GM12878 (cell line): ENCODE measurements around the gene RPL29. TPM values are rescaled to one million over a fixed set of nuclear protein-coding genes. Genes with fewer than 3 reads are reported as not detected.

Source experiments
- ATAC-seq: fragments of 200-7000 bp; cut with Tn5 transposase; 3 replicates; pipeline ENCODE4 v1.9.1; 2020; ENCODE audit warnings: mild to moderate bottlenecking, moderate library complexity
- BruUV-seq: library from RNA; stranded (reverse); fragments of 400-500 nt; replicated peaks from 2 replicates; lab custom pipeline; 2021; lab: Mats Ljungman, UMichigan
- CTCF ChIA-PET: fragments of 300-600 bp; sonication (Branson Sonifier 250); formaldehyde crosslinking; extraction: SDS; loops from one replicate; lab custom pipeline; 2021; ENCODE audit warnings: inconsistent platforms; lab: Yijun Ruan, JAX
- POLR2A ChIA-PET: fragments of 350-600 bp; formaldehyde crosslinking; extraction: SDS; loops from one replicate; lab custom pipeline; 2021; ENCODE audit warnings: inconsistent platforms; lab: Charles Lee
- RAD21 ChIA-PET: fragments of 300-600 bp; sonication (Branson Sonifier 250); formaldehyde crosslinking; loops from one replicate; lab custom pipeline; 2023; ENCODE audit warnings: antibody characterized with exemption; ENCODE audit not compliant: unreplicated experiment; lab: Charles Lee
- SMC1A ChIA-PET: fragments of 300-600 bp; sonication (Branson Sonifier 250); formaldehyde crosslinking; loops from one replicate; lab custom pipeline; 2023; ENCODE audit not compliant: unreplicated experiment, uncharacterized antibody; lab: Charles Lee
- DNase-seq: peaks from one replicate; pipeline ENCODE4 v3.0.0-alpha.2; 2011; ENCODE audit warnings: low read depth, low spot score
- FAIRE-seq: peaks from 3 replicates; lab custom pipeline; 2011; peaks lifted over from hg19 to GRCh38; lab: Jason Lieb, UNC
- H2AFZ ChIP-seq: 2 replicates; pipeline ENCODE4 v1.6.0; 2011; ENCODE audit warnings: low read depth, low read length, control low read depth; ENCODE audit not compliant: control insufficient read depth
- H3K27ac ChIP-seq: 2 replicates; pipeline ENCODE4 v1.5.1; 2011; ENCODE audit warnings: control low read depth; ENCODE audit not compliant: control insufficient read depth, insufficient read depth
- H3K27me3 ChIP-seq, 2 experiments: replicated peaks in 1 of 2; 2 replicates each; pipeline versions ENCODE4 v1.6.0 to v1.6.1; 2011; ENCODE audit warnings: low read length in 1 of 2; ENCODE audit not compliant: control insufficient read depth in 2 of 2, insufficient read depth in 2 of 2
- H3K36me3 ChIP-seq, 2 experiments: 2 replicates each; pipeline ENCODE4 v1.5.1; 2011; ENCODE audit warnings: low read length in 1 of 2; ENCODE audit not compliant: control insufficient read depth in 2 of 2, insufficient read depth in 2 of 2
- H3K4me1 ChIP-seq: 2 replicates; pipeline ENCODE4 v1.6.1; 2011; ENCODE audit warnings: mild to moderate bottlenecking, low read length, moderate library complexity, mixed read lengths; ENCODE audit not compliant: control insufficient read depth, insufficient read depth
- H3K4me2 ChIP-seq: 2 replicates; pipeline ENCODE4 v1.6.0; 2011; ENCODE audit warnings: control low read depth; ENCODE audit not compliant: control insufficient read depth, insufficient read depth
- H3K4me3 ChIP-seq: fragments of 200-600 bp; sonication (generic); 2 replicates; pipeline ENCODE4 v1.5.1; 2016
- H3K79me2 ChIP-seq: 2 replicates; pipeline ENCODE4 v1.6.0; 2011; ENCODE audit warnings: low read length; ENCODE audit not compliant: control insufficient read depth, insufficient read depth
- H3K9ac ChIP-seq: 2 replicates; pipeline ENCODE4 v1.8.0; 2011; ENCODE audit warnings: low read length, control low read depth, mixed read lengths; ENCODE audit not compliant: control insufficient read depth, insufficient read depth
- H3K9me3 ChIP-seq: replicated peaks from 3 replicates; pipeline ENCODE4 v1.5.1; 2011; ENCODE audit warnings: mild to moderate bottlenecking, low read length; ENCODE audit not compliant: control insufficient read depth, insufficient read depth
- H4K20me1 ChIP-seq: 2 replicates; pipeline ENCODE4 v1.6.0; 2011; ENCODE audit not compliant: control insufficient read depth, insufficient read depth
- CHD2 ChIP-seq: IDR thresholded peaks from 2 replicates; pipeline ENCODE4 v1.6.1; 2011; ENCODE audit warnings: low read depth, low read length, improper control_type of control experiment, borderline replicate concordance
- FOXM1 ChIP-seq: IDR thresholded peaks from 2 replicates; pipeline ENCODE4 v1.6.1; 2012; ENCODE audit warnings: low read depth, mild to moderate bottlenecking, inconsistent platforms, low read length, moderate library complexity
- KDM1A ChIP-seq: fragments of 200-600 bp; sonication (generic); IDR thresholded peaks from 2 replicates; pipeline ENCODE4 v1.6.1; 2016; ENCODE audit warnings: borderline replicate concordance
- MEF2A ChIP-seq: IDR thresholded peaks from 2 replicates; pipeline ENCODE4 v1.6.1; 2011; ENCODE audit warnings: low read depth, mild to moderate bottlenecking, low read length, moderate library complexity; ENCODE audit not compliant: insufficient read depth
- NFYB ChIP-seq: IDR thresholded peaks from 2 replicates; pipeline ENCODE4 v1.6.1; 2011; ENCODE audit warnings: low read depth, mild to moderate bottlenecking, low read length, improper control_type of control experiment, moderate library complexity; ENCODE audit not compliant: insufficient read depth
- RCOR1 ChIP-seq: conservative IDR thresholded peaks from 2 replicates; pipeline ENCODE4 v1.6.1; 2012; ENCODE audit warnings: low read depth, low read length, improper control_type of control experiment
- WGBS: methylation state at CpG from one replicate; pipeline ENCODE4 v1.1.6; 2016; ENCODE audit warnings: low lambda C conversion rate; ENCODE audit not compliant: insufficient replicate concordance, insufficient coverage; ENCODE audit errors: missing lambda C conversion rate; 5-methylcytosine and 5-hydroxymethylcytosine counted together
- in situ Hi-C: fragments of 300-500 bp; cut with MboI; formaldehyde crosslinking; loops from 9 replicates; pipeline ENCODE4 v1.14.3; 2018; ENCODE audit warnings: mixed read lengths
- intact Hi-C: fragments of 100-400 bp; cut with micrococcal nuclease; formaldehyde crosslinking; loops from one replicate; pipeline ENCODE4 v1.14.2; 2022; ENCODE audit not compliant: unreplicated experiment
- polyA plus RNA-seq, 11 experiments: library from polyadenylated mRNA; depleted of rRNA in 4 of 11; unstranded in 6 of 11; stranded (reverse) in 5 of 11; fragments of >200 nt; fragmentation: Nextera tagmentation in 4 of 11; fragmentation: Illumina TruSeq in 1 of 11; extraction: Ambion mirVana in 4 of 11; extraction: Trizol in 1 of 11; gene quantifications; 1 replicate in 1 of 11; 2 replicates in 10 of 11; pipeline versions ENCODE4 v1.2.1 to v1.2.3, GENCODE V29; 2011 to 2016; ENCODE audit warnings: inconsistent platforms in 2 of 11, missing spikeins in 2 of 11, low read depth in 1 of 11
- total RNA-seq, 4 experiments: library from RNA; depleted of rRNA in 3 of 4; stranded (reverse); fragments of >200 nt in 3 of 4; fragmentation: Illumina TruSeq in 1 of 4; extraction: Trizol in 1 of 4; gene quantifications; 2 replicates each; pipeline versions ENCODE4 v1.2.1 to v1.2.3, GENCODE V29; 2013 to 2021
- TF ChIP-seq, protein P1 (sequence below): fragments of 450-650 bp; formaldehyde crosslinking; IDR thresholded peaks from 2 replicates; pipeline ENCODE4 v1.4.0; 2022; ENCODE audit warnings: mild to moderate bottlenecking, moderate library complexity
- TF ChIP-seq, protein P2 (sequence below): IDR thresholded peaks from 2 replicates; pipeline ENCODE4 v1.6.1; 2012; ENCODE audit warnings: low read length, inconsistent platforms

RPL29 gene
- total and polyA plus RNA-seq, 10 of the 15 experiments (the other 5 are each of a cell fraction or from before 2014, with no cell fraction given): 1,053 to 2,477 (median 1,657) TPM

DNA sequence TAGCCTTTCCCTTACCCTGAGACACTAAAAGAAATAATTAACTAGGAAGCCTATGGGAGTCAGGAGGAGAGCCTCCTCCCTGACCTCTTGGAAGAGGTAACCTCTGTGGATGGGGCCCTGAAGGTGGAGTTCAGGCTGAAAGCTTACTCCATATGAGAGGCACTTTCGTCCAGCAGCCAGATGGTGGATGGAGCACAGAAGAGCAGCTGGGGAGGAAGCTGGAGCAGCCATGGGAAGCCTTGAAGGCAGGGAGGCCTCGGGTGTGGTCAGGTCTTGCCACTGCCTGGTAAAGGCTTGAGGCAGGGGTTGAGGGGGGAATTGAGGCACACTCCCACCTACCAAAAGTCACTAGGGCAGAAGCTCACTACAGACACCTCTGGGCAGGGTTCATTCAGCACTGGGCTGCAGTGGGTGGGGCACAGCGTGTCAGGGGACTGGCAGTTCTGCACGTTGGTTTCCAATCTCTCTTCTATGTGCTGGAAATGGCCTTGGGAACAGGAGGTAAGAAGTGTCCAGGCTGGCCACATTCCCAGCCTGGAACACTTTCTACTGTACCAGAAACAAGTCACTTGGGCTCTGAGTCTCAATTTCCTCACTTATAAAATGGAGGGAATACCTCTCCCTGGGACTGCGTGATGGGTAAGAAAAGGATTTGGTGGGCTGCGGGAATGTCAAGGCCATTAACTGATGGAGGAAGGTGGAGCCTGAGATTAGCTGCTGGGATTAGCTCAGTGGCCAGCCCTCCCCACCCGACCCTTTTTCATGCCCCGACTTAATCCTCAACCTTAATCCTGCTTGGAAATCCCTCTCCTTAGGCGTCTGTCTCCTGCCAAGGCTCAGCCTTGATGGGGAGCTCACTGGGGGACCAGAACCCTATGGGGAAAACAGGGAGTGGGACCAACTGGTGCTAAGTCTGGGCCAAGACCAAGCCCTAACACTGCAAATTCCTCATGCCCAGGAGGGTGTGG lies 33.8 kb downstream of the RPL29 start:
- H3K79me2 ChIP-seq: no peaks in the 10 kb centered on the region
- no TSS peak for BruUV-seq
- no peaks in the 10 kb centered on the region for H4K20me1 ChIP-seq
- no peak for FAIRE-seq
- no peaks in the 10 kb centered on the region for H3K36me3 ChIP-seq
- DNase-seq: no peak
- in situ Hi-C loops (no loop called here), intact Hi-C loops (no loop called here)
- no peak for TF ChIP-seq KDM1A
- TF ChIP-seq RCOR1: no peak
- TF ChIP-seq NFYB: no peak
- TF ChIP-seq, protein P1, sequence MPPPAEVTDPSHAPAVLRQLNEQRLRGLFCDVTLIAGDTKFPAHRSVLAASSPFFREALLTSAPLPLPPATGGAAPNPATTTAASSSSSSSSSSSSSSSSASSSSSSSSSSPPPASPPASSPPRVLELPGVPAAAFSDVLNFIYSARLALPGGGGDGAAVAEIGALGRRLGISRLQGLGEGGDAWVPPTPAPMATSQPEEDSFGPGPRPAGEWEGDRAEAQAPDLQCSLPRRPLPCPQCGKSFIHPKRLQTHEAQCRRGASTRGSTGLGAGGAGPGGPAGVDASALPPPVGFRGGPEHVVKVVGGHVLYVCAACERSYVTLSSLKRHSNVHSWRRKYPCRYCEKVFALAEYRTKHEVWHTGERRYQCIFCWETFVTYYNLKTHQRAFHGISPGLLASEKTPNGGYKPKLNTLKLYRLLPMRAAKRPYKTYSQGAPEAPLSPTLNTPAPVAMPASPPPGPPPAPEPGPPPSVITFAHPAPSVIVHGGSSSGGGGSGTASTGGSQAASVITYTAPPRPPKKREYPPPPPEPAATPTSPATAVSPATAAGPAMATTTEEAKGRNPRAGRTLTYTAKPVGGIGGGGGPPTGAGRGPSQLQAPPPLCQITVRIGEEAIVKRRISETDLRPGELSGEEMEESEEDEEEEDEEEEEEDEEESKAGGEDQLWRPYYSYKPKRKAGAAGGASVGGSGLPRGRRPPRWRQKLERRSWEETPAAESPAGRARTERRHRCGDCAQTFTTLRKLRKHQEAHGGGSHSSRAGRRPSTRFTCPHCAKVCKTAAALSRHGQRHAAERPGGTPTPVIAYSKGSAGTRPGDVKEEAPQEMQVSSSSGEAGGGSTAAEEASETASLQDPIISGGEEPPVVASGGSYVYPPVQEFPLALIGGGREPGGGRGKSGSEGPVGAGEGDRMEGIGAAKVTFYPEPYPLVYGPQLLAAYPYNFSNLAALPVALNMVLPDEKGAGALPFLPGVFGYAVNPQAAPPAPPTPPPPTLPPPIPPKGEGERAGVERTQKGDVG (CRISPR knock-in tag): no peak
- TF ChIP-seq, protein P2, sequence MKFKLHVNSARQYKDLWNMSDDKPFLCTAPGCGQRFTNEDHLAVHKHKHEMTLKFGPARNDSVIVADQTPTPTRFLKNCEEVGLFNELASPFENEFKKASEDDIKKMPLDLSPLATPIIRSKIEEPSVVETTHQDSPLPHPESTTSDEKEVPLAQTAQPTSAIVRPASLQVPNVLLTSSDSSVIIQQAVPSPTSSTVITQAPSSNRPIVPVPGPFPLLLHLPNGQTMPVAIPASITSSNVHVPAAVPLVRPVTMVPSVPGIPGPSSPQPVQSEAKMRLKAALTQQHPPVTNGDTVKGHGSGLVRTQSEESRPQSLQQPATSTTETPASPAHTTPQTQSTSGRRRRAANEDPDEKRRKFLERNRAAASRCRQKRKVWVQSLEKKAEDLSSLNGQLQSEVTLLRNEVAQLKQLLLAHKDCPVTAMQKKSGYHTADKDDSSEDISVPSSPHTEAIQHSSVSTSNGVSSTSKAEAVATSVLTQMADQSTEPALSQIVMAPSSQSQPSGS: no peak
- TF ChIP-seq MEF2A: no peak
- no peak for TF ChIP-seq CHD2
- no peak for TF ChIP-seq FOXM1
- no peak overlapping the region for H2AFZ ChIP-seq
- CTCF ChIA-PET: interaction anchor here (0.8 to 1.7 kb wide), 3 partner anchors 12 to 21 kb away, joined by 3 to 7 read pairs (median 4); partner anchors contain the start of genes ABHD14A, ABHD14B and ACY1
- H3K27ac ChIP-seq: no peak overlapping the region
- no peak overlapping the region for H3K4me3 ChIP-seq
- H3K9me3 ChIP-seq: no peaks in the 10 kb centered on the region
- H3K4me1 ChIP-seq: peaks cover 3% of the 10 kb centered on the region; the same call in 1 of the 2 replicates
- POLR2A ChIA-PET: no interaction called here
- RAD21 ChIA-PET: interaction anchor here (1.1 to 1.2 kb wide), 2 partner anchors 19 to 42 kb away, joined by 3 read pairs; partner anchors contain the start of gene PARP3
- no peak overlapping the region for H3K4me2 ChIP-seq
- SMC1A ChIA-PET: no interaction called here
- no peaks in the 10 kb centered on the region; a peak in 2 of 4 replicates for H3K27me3 ChIP-seq
- no peak overlapping the region for H3K9ac ChIP-seq
- WGBS: 39% methylated on average over 9 of the region's 9 CpGs
- no peak for ATAC-seq
